ENCODE data around the gene PAH. TPM values are rescaled to one million over a fixed set of nuclear protein-coding genes. Genes with fewer than 3 reads are reported as not detected.
"Not testable (repeated sequence)": the region's sequence is repeated elsewhere in the genome, so short reads cannot be mapped to it uniquely, and the experiment has no call there.

PAH gene
- total RNA-seq, 8 experiments from 2014 or later: 0.42 to 1.3 (median 0.52) TPM; not detected in 2

GRCh38 chr12:102832826-102833225, 84.2 kb downstream of the PAH start:
- H3K4me3 ChIP-seq: peak overlapping the region in 1 of 5 donors; percentile 10
- H3K27ac ChIP-seq; ATAC-seq (replicated peaks in 6 of 8); H3K4me1 ChIP-seq (replicated peaks in 1 of 2); in situ Hi-C loops (cut with MboI; ENCODE audit: low pct_unique_long_range_greater_than_20kb in 2 of 9, low sequenced_read_pairs in 9 of 9, unreplicated experiment in 9 of 9): not testable (repeated sequence)
- 0 to 50% (median 20%) methylated on average over 1 to 2 of the region's 24 CpGs; no CpG with 5 or more reads in 7 of the 10 experiments for WGBS, 10 experiments

GRCh38 chr12:102824218-102824835, 92.7 kb downstream of the PAH start:
- no peaks in the 10 kb centered on the region for H3K4me1 ChIP-seq (replicated peaks in 1 of 2)
- no peak overlapping the region for H3K27ac ChIP-seq
- in situ Hi-C loops (cut with MboI; ENCODE audit: low pct_unique_long_range_greater_than_20kb in 2 of 9, low sequenced_read_pairs in 9 of 9, unreplicated experiment in 9 of 9): no loop called here
- H3K4me3 ChIP-seq: peak overlapping the region in 1 of 5 donors; percentile 9
- WGBS, 10 experiments: 0 to 70% (median 11%) methylated on average over 1 to 25 of the region's 36 CpGs; no CpG with 5 or more reads in 2 of the 10 experiments
- peak; percentile 56 to 95 (median 80) for ATAC-seq (replicated peaks in 6 of 8)

GRCh38 chr12:102821149-102821548, 95.9 kb downstream of the PAH start:
- ATAC-seq (replicated peaks in 6 of 8): no peak
- H3K4me3 ChIP-seq: no peak overlapping the region
- H3K4me1 ChIP-seq (replicated peaks in 1 of 2): no peaks in the 10 kb centered on the region
- no peak overlapping the region for H3K27ac ChIP-seq
- WGBS, 10 experiments: 0 to 86% (median 67%) methylated on average over 3 to 5 of the region's 5 CpGs
- in situ Hi-C loops (cut with MboI; ENCODE audit: low pct_unique_long_range_greater_than_20kb in 2 of 9, low sequenced_read_pairs in 9 of 9, unreplicated experiment in 9 of 9): no loop called here

- ATAC-seq (replicated peaks in 6 of 8): peak in 5 of 8 experiments; percentile 30 to 91 (median 77)
- Histone ChIP-seq H3K27ac (no peak overlapping the region), H3K4me1 (replicated peaks in 1 of 2) (no peaks in the 10 kb centered on the region), H3K4me3 (no peak overlapping the region)
- 0 to 25% (median 5%) methylated on average over 1 to 5 of the region's 5 CpGs for WGBS, 10 experiments
- in situ Hi-C loops (cut with MboI; ENCODE audit: low pct_unique_long_range_greater_than_20kb in 2 of 9, low sequenced_read_pairs in 9 of 9, unreplicated experiment in 9 of 9): no loop called here
These were observed 100.1 kb downstream of the PAH start for GRCh38 chr12:102816816-102817434.

- in situ Hi-C loops (cut with MboI; ENCODE audit: low pct_unique_long_range_greater_than_20kb in 2 of 9, low sequenced_read_pairs in 9 of 9, unreplicated experiment in 9 of 9): no loop called here
- H3K4me3 ChIP-seq: no peak overlapping the region
- no peak overlapping the region for H3K27ac ChIP-seq
- no peaks in the 10 kb centered on the region for H3K4me1 ChIP-seq (replicated peaks in 1 of 2)
- WGBS, 10 experiments: 33 to 94% (median 73%) methylated on average over 1 to 2 of the region's 2 CpGs; no CpG with 5 or more reads in 3 of the 10 experiments
- no peak for ATAC-seq (replicated peaks in 6 of 8)
These were observed 102.2 kb downstream of the PAH start for GRCh38 chr12:102814691-102815367.

GRCh38 chr12:102812344-102812743, 104.7 kb downstream of the PAH start:
- Histone ChIP-seq H3K4me3 (no peak overlapping the region), H3K27ac (no peak overlapping the region), H3K4me1 (replicated peaks in 1 of 2) (no peaks in the 10 kb centered on the region)
- ATAC-seq (replicated peaks in 6 of 8): peak in 2 of 8 experiments; percentile 80 to 88
- WGBS, 10 experiments: 0 to 70% (median 22%) methylated on average over 1 to 6 of the region's 8 CpGs
- in situ Hi-C loops (cut with MboI; ENCODE audit: low pct_unique_long_range_greater_than_20kb in 2 of 9, low sequenced_read_pairs in 9 of 9, unreplicated experiment in 9 of 9): no loop called here

GRCh38 chr12:102811110-102811737, 105.8 kb downstream of the PAH start:
- 4 to 100% (median 22%) methylated on average over 1 to 6 of the region's 6 CpGs for WGBS, 10 experiments
- in situ Hi-C loops (cut with MboI; ENCODE audit: low pct_unique_long_range_greater_than_20kb in 2 of 9, low sequenced_read_pairs in 9 of 9, unreplicated experiment in 9 of 9): no loop called here
- ATAC-seq (replicated peaks in 6 of 8): peak in 1 of 8 experiments; percentile 34
- no peaks in the 10 kb centered on the region for H3K4me1 ChIP-seq (replicated peaks in 1 of 2)
- H3K4me3 ChIP-seq: no peak overlapping the region
- H3K27ac ChIP-seq: no peak overlapping the region

- Histone ChIP-seq H3K4me1 (replicated peaks in 1 of 2) (no peaks in the 10 kb centered on the region), H3K4me3 (no peak overlapping the region), H3K27ac (no peak overlapping the region)
- ATAC-seq (replicated peaks in 6 of 8): no peak
- WGBS, 10 experiments: 22 to 100% (median 100%) methylated on average over 1 to 3 of the region's 3 CpGs
- in situ Hi-C loops (cut with MboI; ENCODE audit: low pct_unique_long_range_greater_than_20kb in 2 of 9, low sequenced_read_pairs in 9 of 9, unreplicated experiment in 9 of 9): no loop called here
These were observed 108.6 kb downstream of the PAH start for GRCh38 chr12:102808412-102808811.

GRCh38 chr12:102806592-102806991, 110.5 kb downstream of the PAH start:
- no peak overlapping the region for H3K4me3 ChIP-seq
- WGBS, 10 experiments: 0 to 93% (median 65%) methylated on average over 1 to 2 of the region's 2 CpGs; no CpG with 5 or more reads in 7 of the 10 experiments
- H3K4me1 ChIP-seq (replicated peaks in 1 of 2): no peaks in the 10 kb centered on the region
- in situ Hi-C loops (cut with MboI; ENCODE audit: low pct_unique_long_range_greater_than_20kb in 2 of 9, low sequenced_read_pairs in 9 of 9, unreplicated experiment in 9 of 9): no loop called here
- no peak overlapping the region for H3K27ac ChIP-seq
- ATAC-seq (replicated peaks in 6 of 8): no peak

GRCh38 chr12:102806110-102806509, 110.9 kb downstream of the PAH start:
- in situ Hi-C loops (cut with MboI; ENCODE audit: low pct_unique_long_range_greater_than_20kb in 2 of 9, low sequenced_read_pairs in 9 of 9, unreplicated experiment in 9 of 9): no loop called here
- no peak overlapping the region for H3K4me3 ChIP-seq
- ATAC-seq (replicated peaks in 6 of 8): no peak
- no peak overlapping the region for H3K27ac ChIP-seq
- 0 to 36% (median 10%) methylated on average over 1 to 3 of the region's 3 CpGs; no CpG with 5 or more reads in 3 of the 10 experiments for WGBS, 10 experiments
- H3K4me1 ChIP-seq (replicated peaks in 1 of 2): no peaks in the 10 kb centered on the region

- ATAC-seq (replicated peaks in 6 of 8): no peak
- in situ Hi-C loops (cut with MboI; ENCODE audit: low pct_unique_long_range_greater_than_20kb in 2 of 9, low sequenced_read_pairs in 9 of 9, unreplicated experiment in 9 of 9): no loop called here
These were observed 116.5 kb downstream of the PAH start for GRCh38 chr12:102800565-102800964.

GRCh38 chr12:102799229-102799628, 117.8 kb downstream of the PAH start:
- WGBS, 10 experiments: 14 to 88% (median 81%) methylated on average over 1 to 6 of the region's 9 CpGs
- no peak for ATAC-seq (replicated peaks in 6 of 8)

More at GRCh38 chr12:102800565-102800964, 116.5 kb downstream of the PAH start:
- Histone ChIP-seq H3K4me1 (replicated peaks in 1 of 2) (no peaks in the 10 kb centered on the region), H3K4me3 (no peak overlapping the region), H3K27ac (no peak overlapping the region)

GRCh38 chr12:102797528-102797927, 119.5 kb downstream of the PAH start:
- Histone ChIP-seq H3K27ac (no peak overlapping the region), H3K4me3 (no peak overlapping the region), H3K4me1 (replicated peaks in 1 of 2) (no peaks in the 10 kb centered on the region)
- no peak for ATAC-seq (replicated peaks in 6 of 8)
- in situ Hi-C loops (cut with MboI; ENCODE audit: low pct_unique_long_range_greater_than_20kb in 2 of 9, low sequenced_read_pairs in 9 of 9, unreplicated experiment in 9 of 9): no loop called here
- WGBS, 10 experiments: 0 to 93% (median 63%) methylated on average over 1 to 5 of the region's 5 CpGs; no CpG with 5 or more reads in 6 of the 10 experiments

More at GRCh38 chr12:102799229-102799628, 117.8 kb downstream of the PAH start:
- no peak overlapping the region for H3K27ac ChIP-seq
- no peak overlapping the region for H3K4me3 ChIP-seq
- in situ Hi-C loops (cut with MboI; ENCODE audit: low pct_unique_long_range_greater_than_20kb in 2 of 9, low sequenced_read_pairs in 9 of 9, unreplicated experiment in 9 of 9): no loop called here
- H3K4me1 ChIP-seq (replicated peaks in 1 of 2): no peaks in the 10 kb centered on the region

Measured in motor neuron (in vitro differentiated cells).